ENCODE measurements around the gene MRPL14.

Gene MRPL14

DNA sequence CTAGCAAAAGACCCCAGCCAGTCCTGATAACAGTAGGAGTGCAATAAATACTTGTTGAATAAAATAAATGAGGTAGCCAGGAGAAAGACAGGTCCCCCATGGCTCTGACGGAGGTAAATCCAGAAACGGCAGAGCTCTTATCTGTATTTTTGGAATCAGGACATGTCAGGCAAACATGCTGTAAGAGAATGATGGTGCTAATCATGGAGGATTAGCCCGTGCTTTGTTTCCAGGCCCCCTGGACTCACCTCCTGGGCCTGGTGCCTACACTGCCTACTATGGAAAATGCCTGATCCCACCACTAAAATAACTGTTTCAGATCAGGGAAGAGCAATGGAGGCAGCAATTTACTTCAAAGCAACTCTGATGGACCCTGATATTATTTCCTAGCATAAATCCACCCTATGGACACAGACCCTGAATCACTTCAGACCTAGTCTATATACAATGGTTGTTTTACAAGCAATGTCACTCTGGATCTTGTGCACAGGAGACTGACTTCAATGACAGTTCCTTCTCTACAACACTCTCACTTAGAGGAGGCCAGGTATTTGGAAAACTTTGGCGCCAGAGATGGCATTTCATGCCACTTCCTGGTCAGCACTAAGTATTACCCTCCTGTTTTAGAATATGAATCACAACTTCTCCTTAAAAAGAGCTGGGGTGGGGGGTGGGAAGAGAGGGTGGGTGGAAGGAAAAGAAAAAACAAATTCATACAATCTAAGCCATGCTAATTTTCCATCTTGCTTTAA lies 6.4 kb downstream of the MRPL14 start:
- no peak for DNase-seq

DNA sequence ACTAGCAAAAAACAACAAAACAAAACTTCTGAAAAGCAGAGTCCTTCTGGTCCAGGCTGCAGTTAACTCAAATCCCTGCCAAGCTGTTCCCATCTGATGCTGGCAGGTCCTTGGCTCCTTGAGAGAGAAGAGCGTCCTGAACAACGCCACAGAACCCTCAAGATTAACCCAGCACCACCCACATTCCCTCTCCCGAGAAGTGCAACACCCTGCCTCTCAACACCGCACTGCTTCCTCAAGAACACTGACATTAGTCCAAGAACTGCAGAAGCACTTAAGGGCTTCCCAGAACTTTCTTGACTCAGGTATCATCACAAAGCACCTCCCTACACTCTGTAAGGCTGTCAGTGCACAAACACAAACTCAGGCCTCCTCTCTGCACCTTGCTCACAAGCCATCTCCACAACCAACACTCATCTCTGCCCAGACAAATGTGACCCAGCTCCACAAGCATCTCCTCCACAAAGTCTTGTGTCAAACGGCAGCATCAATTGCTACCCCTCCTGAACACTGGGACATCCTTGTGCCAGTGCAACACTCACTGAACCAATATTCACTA lies 7.5 kb downstream of the MRPL14 start:
- no peak for DNase-seq

- no peak for DNase-seq
Observed at GRCh38 chr6:44117397-44118128, 9.7 kb downstream of the MRPL14 start.

DNA sequence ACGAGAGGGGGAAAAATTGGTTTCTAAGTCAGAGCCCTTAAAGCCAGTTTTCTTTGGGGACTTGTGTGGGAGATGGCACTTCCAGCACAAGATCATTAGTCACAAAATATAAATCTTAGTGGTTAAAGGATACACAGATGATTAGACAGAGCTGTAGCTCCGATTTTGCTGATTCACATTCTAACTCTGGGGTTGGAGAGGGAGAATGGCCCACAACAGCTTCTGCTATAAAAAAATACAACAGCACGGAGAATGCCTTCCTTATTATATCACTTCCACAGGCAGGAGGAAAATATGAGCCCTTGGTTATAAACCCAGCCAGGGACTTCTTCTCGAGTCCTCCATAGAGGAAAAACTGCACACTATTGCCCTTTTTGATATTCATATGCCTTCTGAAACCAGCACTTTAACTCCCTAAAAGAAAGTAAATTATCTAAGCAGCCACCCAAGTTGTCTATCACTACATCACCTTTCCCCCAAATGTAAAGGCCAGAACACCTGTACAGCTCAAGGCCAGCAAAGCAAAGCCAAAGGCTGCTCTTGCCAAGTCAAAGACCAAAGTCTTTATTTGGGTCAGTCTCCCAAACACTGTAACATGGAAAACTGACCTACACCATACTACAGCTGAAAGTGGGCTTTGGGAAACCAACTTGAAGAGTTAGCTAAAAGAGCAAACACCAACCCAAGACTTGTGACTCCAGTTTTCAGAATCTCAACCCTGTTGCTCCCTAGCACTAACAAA lies 10.4 kb downstream of the MRPL14 start:
- DNase-seq: no peak

DNA sequence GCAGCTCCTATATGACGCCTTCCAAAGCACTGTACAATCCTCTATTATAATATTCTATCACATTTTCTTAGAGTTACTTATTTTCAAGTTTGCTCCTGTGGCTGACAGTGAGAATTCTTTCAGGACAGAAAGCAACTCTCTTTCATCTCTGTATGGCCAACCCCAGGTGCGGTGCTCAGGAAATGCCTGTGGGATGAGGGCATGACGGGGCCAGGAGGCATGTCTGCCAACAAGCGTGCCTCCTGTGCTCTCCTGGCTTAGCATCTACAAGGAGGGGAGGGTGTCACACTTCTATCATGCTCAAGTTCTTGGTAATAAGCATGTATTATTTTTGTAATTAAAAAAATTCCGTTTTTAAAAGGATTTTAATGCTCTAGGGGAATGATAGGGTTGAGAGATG lies 11.4 kb downstream of the MRPL14 start:
- DNase-seq: no peak

DNA sequence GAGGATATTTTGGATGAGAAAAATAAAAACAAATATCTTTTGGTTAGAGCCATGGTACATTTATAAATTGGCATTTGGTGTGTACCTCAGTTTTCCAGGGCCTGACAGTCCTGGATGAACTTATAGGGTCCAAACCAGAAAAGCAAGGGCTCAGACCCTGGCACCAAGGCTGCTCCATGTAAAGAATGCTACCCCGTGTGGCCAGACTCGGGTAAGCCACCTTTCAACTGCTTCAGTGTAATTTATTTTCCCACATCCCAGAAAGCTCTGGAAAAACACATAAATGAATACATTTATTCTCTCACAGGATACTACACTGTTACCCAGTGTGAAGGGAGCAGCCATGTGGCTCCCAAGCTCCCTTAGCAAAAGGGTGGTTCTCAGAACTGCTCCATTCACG lies 13.8 kb downstream of the MRPL14 start:
- DNase-seq: no peak

GRCh38 chr6:44111434-44112417 lies 15.5 kb downstream of the MRPL14 start:
- DNase-seq: no peak

DNA sequence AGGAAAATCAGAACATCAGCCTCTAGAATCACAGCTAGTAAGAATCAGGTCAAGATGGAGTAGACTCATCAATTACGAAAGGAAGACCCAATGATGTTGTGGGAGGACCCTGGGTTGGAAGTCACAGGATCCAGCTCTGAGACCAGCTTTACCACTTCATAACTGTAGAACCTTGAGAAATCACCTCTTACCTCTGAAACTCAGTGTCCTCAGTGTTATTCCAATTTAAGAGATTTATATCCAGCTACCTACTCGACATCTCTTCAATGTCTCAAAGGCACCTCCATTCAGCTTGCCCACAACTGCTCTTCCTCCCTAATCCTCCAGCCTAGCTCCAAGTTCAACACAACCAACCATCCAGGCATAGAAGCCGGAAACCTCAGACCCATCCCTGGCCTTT lies 16.3 kb downstream of the MRPL14 start:
- no peak for DNase-seq

DNA sequence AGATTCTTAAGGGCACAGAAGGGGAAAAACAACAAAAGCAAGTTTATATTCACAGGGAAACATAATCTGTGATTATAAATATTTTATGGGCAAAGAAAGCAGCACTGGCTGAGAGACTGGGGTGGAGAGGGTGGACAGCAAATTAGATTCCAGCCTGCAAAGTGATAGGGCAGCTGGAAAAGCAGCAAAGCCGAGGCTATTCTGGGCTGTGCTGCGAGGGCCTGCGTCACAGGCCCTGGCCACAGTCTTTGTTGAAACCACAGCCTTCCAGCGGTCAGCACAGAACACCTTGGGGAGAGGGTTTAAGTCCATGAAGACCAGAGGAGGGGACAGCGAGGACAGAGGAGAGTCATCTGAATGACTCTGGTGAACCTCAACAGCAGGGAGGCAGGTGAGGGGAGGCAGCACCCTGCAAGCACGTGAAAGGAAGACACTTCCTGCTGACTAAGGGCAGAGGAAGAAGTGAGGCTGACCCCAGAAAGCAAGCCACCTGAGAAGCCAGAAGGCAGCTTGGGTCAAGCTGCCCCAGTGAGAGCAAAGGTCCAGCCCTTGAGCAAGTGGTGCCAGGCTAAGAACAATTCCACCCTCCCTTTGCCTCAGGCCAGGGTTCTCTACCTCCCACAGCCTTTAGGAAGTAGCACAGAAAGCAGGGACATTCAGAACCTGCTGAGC lies 17.1 kb downstream of the MRPL14 start:
- no peak for DNase-seq

DNA sequence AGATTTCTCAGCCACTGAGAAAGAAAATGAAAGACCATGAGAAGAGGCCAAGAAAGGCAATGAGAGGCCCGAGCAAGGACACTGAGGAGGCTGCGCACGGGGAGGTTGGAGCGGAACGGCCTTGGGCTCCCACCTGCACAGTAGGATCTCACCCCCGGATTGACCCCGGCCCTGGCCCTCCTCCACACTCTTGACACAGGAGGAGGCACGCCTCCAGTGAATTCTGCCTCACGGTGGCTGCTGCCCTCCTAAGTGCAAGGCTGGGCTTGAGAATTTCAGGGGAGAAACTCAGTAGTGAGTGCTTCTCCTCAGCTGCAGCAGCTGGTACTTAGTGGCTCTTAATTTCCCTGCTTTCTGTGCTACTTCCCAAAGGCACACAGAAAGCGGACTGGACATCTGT lies 18.0 kb downstream of the MRPL14 start:
- DNase-seq: no peak

DNA sequence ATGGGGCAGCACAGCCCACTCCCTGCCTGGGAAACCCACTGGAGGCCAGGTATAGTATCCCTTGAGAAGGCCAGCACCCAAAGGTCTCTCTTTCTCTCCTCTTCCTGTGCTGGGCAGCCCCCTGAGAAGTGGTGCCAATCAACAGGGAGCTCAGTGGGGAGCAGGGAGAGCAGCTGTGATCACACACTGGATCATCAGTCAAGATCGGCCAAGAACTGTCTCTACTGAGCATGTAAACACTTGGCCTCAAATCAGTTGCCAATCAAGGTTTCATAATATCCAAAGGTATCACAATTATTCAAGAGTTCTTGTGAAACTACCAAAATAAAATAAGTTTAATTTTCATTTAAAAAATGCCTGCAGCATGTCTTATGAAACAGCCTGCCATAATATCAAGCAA lies 18.8 kb downstream of the MRPL14 start:
- DNase-seq: no peak

- no peak for DNase-seq
Observed at GRCh38 chr6:44107017-44107416, 20.2 kb downstream of the MRPL14 start.

DNA sequence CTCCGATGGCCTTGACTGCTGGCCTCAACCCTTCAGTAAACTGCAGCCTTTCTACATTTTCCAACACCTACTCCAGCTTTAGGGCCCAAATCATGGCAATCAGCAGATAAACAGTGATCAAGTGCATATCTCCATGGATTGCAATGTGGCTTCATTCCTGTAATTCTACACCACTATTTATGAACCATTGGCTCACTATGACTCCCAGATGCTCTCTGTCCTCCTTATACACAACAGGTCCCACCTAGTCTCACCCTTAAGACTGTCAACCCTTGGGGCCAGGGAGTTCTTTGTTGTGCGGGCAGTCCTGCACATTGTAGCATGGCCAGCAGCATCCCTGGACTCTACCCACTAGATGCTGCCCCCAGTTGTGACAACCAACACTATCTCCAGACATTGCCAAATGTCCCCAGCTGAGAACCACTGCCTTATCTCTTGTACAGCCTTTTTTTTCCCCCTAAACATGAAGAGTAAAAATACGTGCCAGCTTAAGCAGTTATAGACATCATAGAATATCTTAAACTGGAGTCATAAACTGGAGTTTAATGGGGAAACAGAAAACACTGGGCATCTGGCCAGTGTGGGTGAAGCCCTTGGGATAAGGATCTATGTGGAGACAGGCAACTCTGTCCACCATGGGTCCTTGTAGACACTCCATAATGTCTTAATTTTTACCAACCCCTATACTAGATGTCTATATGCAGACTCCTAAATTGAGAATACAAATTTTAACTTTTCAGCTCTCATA lies 21.1 kb downstream of the MRPL14 start:
- no peak for DNase-seq

DNA sequence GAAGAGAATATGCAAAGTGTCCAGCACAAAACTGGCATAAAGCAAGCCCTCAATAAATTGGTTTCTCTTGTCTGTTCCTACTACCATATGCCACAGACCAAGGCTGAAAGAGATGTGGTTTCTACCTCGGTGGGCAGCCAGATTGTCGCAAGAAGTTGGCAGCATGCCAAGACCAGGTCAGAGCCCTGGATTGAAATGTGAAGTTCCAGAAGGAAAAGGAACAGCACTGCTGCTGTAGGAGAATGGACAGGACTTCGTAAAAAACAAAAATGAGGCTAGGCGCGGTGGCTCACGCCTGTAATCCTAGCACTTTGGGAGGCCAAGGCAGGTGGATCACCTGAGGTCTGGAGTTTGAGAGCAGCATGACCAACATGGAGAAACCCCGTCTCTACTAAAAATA lies 22.1 kb downstream of the MRPL14 start:
- DNase-seq: no peak

- no peak for DNase-seq
Observed at GRCh38 chr6:44104481-44105021, 22.7 kb downstream of the MRPL14 start.

DNA sequence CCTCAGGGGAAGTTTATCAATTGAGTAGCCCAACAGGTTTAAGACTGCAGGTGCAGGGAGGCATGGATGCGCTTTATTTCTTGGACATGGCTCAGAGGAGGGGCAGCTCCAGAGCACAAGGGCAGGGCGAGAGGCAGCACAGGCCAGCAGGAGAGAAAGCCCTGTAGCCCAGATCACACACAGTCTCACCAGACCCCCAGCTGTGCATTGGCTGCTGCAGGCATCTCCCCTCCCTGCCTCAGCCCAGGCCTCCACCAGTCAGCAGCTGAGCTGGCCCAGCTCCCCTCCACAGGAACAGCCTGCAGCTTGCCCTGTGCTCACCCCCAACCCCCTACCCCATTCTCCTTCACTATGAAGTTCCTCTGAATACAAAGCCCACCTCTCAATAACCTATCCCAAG lies 24.7 kb downstream of the MRPL14 start:
- no peak for DNase-seq

GRCh38 chr6:44101832-44102231 lies 25.4 kb downstream of the MRPL14 start:
- no peak for DNase-seq

GRCh38 chr6:44100088-44100550 lies 27.1 kb downstream of the MRPL14 start:
- no peak for DNase-seq

DNA sequence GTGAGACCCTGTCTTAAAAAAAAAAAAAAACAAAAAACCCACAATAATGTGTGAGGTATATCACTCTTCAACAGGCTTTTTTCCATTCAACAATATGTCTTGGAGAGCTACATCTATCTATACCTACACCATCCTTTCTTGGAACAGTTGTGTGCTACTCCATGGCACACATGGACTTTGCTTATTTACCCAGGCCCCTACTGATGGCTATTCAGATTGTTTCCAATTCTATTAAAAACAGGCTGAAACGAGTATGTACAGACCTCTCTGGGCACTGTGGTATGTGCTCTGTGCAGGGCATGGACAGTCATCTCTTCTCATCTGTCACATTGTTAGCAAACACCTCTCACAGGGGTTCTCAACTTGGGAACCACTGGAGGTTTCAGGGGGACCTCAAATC lies 28.1 kb downstream of the MRPL14 start:
- no peak for DNase-seq

DNA sequence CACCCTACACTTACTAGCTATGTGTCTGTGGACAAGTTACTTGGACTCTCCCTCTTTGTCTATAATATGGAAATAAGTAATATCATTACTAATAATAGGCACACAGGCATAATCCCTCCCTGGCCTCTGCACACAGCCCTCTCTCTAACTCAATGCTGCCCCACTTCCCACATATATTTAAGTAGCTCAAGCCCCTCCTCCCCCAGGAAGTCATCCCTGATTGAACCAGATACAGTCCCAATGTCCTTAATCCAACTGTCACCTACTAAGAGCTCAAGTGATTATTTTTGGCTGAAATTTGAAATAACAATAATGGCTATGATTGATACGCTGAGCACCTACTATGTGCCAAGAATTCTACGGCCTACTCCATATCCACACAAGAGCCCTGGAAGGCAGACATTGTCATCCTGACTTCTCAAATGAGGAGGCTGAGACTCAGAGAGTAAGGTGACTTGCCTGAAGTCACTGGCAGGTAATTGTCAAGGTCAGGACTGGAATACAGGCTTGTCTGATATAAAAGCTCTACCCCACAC lies 29.4 kb downstream of the MRPL14 start:
- no peak for DNase-seq
